ENCODE results near the gene CNNM3. TPM values are rescaled to one million over a fixed set of nuclear protein-coding genes. Genes with fewer than 3 reads are reported as not detected.

The CNNM3 gene
- total and polyA plus RNA-seq, 5 donors = 7.2 to 14.5 (median 11.0) TPM

- ATAC-seq (peak in 1 of 2 donors; percentile 1), DNase-seq (peak in 2 of 3 donors; percentile 65 to 77)
- Histone ChIP-seq H3K27me3 (ENCODE audit: control insufficient read depth, insufficient read depth) (no peaks in the 10 kb centered on the region), H3K4me1 (ENCODE audit: control insufficient read depth, insufficient read depth, low read length) (peaks cover 4% of the 10 kb centered on the region), H3K9me3 (ENCODE audit: control insufficient read depth, low read length) (no peaks in the 10 kb centered on the region), H3K27ac (ENCODE audit: low read length) (no peak overlapping the region), H3K4me3 (ENCODE audit: low read length) (no peak overlapping the region)
- intact Hi-C loops (cut with DNase I) = loop anchor here in 1 of 4 donors (10.0 kb wide), 1 partner anchor 1182 kb away; no protein-coding TSS in a partner anchor
- WGBS = 51% methylated on average over 8 of the region's 8 CpGs
These were observed 50.5 kb downstream of the CNNM3 start for GRCh38 chr2:96866586-96866985.

- intact Hi-C loops (cut with DNase I) = loop anchor here in 1 of 4 donors (10.0 kb wide), 1 partner anchor 1182 kb away; no protein-coding TSS in a partner anchor
- H3K4me3 ChIP-seq (ENCODE audit: low read length) = no peak overlapping the region
- H3K27me3 ChIP-seq (ENCODE audit: control insufficient read depth, insufficient read depth) = no peaks in the 10 kb centered on the region
- WGBS = 43% methylated on average over 22 of the region's 22 CpGs
- no peak overlapping the region for H3K27ac ChIP-seq (ENCODE audit: low read length)
- no peaks in the 10 kb centered on the region for H3K9me3 ChIP-seq (ENCODE audit: control insufficient read depth, low read length)
- peak in 1 of 3 donors; percentile 55 for DNase-seq
- no peak for ATAC-seq
- H3K4me1 ChIP-seq (ENCODE audit: control insufficient read depth, insufficient read depth, low read length) = peaks cover 4% of the 10 kb centered on the region
These were observed 51.1 kb downstream of the CNNM3 start for GRCh38 chr2:96866986-96867755.

GRCh38 chr2:96867756-96868554, 51.9 kb downstream of the CNNM3 start:
- WGBS = 8% methylated on average over 27 of the region's 27 CpGs
- Histone ChIP-seq H3K27me3 (ENCODE audit: control insufficient read depth, insufficient read depth) (no peaks in the 10 kb centered on the region), H3K27ac (ENCODE audit: low read length) (peak overlapping the region; percentile 4), H3K9me3 (ENCODE audit: control insufficient read depth, low read length) (no peaks in the 10 kb centered on the region), H3K4me3 (ENCODE audit: low read length) (peak overlapping the region; percentile 85), H3K4me1 (ENCODE audit: control insufficient read depth, insufficient read depth, low read length) (peaks cover 4% of the 10 kb centered on the region)
- intact Hi-C loops (cut with DNase I) = loop anchor here in 1 of 4 donors (2.0 to 10.0 kb wide), 2 partner anchors 39 to 1183 kb away; no protein-coding TSS in a partner anchor
- DNase-seq = peak in 2 of 3 donors; percentile 64 to 68
- no peak for ATAC-seq

GRCh38 chr2:96868555-96869280, 52.6 kb downstream of the CNNM3 start:
- DNase-seq (peak; percentile 95 to 97 (median 97)), ATAC-seq (peak; percentile 82 to 84)
- intact Hi-C loops (cut with DNase I) = loop anchor here in 1 of 4 donors (2.0 to 10.0 kb wide), 2 partner anchors 38 to 1184 kb away; no protein-coding TSS in a partner anchor
- H3K4me3 ChIP-seq (ENCODE audit: low read length) = peak overlapping the region; percentile 85
- WGBS = under 1% methylated on average over 76 of the region's 76 CpGs
- peak overlapping the region; percentile 89 for H3K27ac ChIP-seq (ENCODE audit: low read length)
- H3K27me3 ChIP-seq (ENCODE audit: control insufficient read depth, insufficient read depth) = no peaks in the 10 kb centered on the region
- peaks cover 7% of the 10 kb centered on the region for H3K4me1 ChIP-seq (ENCODE audit: control insufficient read depth, insufficient read depth, low read length)
- H3K9me3 ChIP-seq (ENCODE audit: control insufficient read depth, low read length) = no peaks in the 10 kb centered on the region

GRCh38 chr2:96869281-96869821, 53.3 kb downstream of the CNNM3 start:
- DNase-seq = peak; percentile 90 to 96 (median 95)
- H3K27me3 ChIP-seq (ENCODE audit: control insufficient read depth, insufficient read depth) = no peaks in the 10 kb centered on the region
- intact Hi-C loops (cut with DNase I) = loop anchor here in 1 of 4 donors (2.0 to 10.0 kb wide), 2 partner anchors 37 to 1185 kb away; no protein-coding TSS in a partner anchor
- no peaks in the 10 kb centered on the region for H3K9me3 ChIP-seq (ENCODE audit: control insufficient read depth, low read length)
- H3K4me1 ChIP-seq (ENCODE audit: control insufficient read depth, insufficient read depth, low read length) = peaks cover 7% of the 10 kb centered on the region
- peak overlapping the region; percentile 89 for H3K27ac ChIP-seq (ENCODE audit: low read length)
- peak overlapping the region; percentile 85 for H3K4me3 ChIP-seq (ENCODE audit: low read length)
- WGBS = under 1% methylated on average over 64 of the region's 64 CpGs
- peak; percentile 65 to 67 for ATAC-seq

DNA sequence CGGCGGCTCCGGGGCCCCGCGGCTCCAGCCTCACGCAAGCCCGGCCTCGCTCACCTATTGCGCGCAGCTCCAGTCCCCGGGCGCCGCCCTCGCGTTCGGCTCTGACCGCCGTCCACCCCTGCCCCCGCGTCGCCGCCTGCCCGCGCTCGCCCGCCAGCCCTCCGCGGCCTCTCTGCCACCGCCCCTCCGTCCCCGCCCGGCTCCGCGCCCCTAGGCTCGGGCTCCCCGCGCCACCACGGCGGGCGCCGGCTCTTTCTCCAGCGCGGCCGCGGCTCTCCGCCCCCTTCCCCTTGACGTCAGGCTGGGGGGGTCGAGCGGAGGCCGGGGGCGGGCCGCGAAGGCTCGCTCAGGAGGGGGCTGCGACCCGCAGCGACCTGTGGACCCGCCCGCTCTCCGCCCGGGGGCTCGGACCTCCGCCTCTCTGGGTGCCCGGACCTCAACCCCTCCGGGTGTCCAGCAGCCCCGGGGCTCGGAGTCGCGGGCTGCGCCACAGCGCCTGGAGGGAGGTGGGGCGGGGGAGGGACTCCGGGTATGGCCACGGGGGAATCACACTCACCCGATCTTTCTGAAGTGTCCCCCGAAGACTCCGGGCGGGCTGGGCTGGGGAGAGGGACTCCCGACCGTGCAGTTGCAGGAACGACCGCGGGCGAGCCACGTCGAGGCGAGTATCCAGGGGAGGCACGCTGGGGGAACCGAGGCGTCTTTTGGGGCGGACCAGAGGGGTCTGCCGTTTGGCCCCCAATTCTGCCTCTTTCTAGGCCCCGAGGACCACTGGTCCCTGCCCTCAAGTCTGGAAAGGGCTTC, 54.0 kb downstream of the CNNM3 start, which contains the start of gene SEMA4C:
Gene SEMA4C (minus strand): TSS at position 259 of the 804 bp plus-strand sequence. CDS start 2,194 bp downstream, outside the sequence.
- H3K4me3 ChIP-seq (ENCODE audit: low read length) = peak within 1 kb of the TSS; percentile 85
- peak within 1 kb of the TSS; percentile 89 for H3K27ac ChIP-seq (ENCODE audit: low read length)
- peaks cover 7% of the 10 kb centered on the region for H3K4me1 ChIP-seq (ENCODE audit: control insufficient read depth, insufficient read depth, low read length)
- no peaks in the 10 kb centered on the region for H3K9me3 ChIP-seq (ENCODE audit: control insufficient read depth, low read length)
- under 1% methylated on average over 93 of the region's 93 CpGs for WGBS
- ATAC-seq = peak; percentile 42 to 59
- intact Hi-C loops (cut with DNase I) = loop anchor here in 2 of 4 donors (2.0 to 10.0 kb wide), 3 partner anchors 37 to 1185 kb away; no protein-coding TSS in a partner anchor
- no peaks in the 10 kb centered on the region for H3K27me3 ChIP-seq (ENCODE audit: control insufficient read depth, insufficient read depth)
- peak; percentile 76 to 92 (median 91) for DNase-seq

DNA sequence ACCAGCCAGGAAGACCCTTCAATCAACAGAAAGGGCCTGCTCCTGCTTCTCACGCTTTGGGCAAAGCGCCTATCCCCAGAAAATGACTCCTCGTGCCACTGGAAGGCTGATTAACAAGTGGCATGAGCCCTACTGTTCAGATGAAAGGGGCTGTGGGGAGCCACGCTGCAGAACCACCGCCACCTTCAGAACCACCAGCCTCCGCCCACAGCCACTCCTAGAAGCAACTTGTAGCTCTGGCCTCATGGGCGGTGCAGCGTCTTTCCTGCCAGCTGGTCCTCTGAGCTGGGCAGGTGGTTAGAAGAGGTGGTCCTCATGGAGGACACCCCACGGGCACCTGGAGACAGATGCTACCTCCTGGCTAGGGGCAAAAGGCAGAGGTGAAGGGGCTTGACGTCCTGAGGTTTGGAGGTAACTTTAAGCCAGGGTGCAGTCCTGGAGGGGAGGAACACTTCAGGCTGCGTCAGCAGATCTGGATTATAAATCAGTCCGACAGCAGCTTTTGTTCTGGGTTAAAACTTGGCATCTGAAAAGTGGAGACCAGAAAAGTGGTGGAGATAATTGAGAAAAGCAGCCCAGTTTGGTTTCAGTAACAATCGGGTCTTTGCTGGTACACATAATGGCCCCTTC, 54.7 kb downstream of the CNNM3 start:
- Histone ChIP-seq H3K4me3 (ENCODE audit: low read length) (peak overlapping the region; percentile 85), H3K4me1 (ENCODE audit: control insufficient read depth, insufficient read depth, low read length) (peaks cover 7% of the 10 kb centered on the region), H3K27me3 (ENCODE audit: control insufficient read depth, insufficient read depth) (no peaks in the 10 kb centered on the region), H3K9me3 (ENCODE audit: control insufficient read depth, low read length) (no peaks in the 10 kb centered on the region), H3K27ac (ENCODE audit: low read length) (peak overlapping the region; percentile 58)
- WGBS = 19% methylated on average over 13 of the region's 13 CpGs
- intact Hi-C loops (cut with DNase I) = loop anchor here in 1 of 4 donors (5.0 kb wide), 1 partner anchor 82 kb away; no protein-coding TSS in a partner anchor
- ATAC-seq = peak in 1 of 2 donors; percentile 2
- DNase-seq = peak; percentile 59 to 82 (median 78)

GRCh38 chr2:96872591-96873349, 56.7 kb downstream of the CNNM3 start:
- Histone ChIP-seq H3K9me3 (ENCODE audit: control insufficient read depth, low read length) (no peaks in the 10 kb centered on the region), H3K4me3 (ENCODE audit: low read length) (no peak overlapping the region), H3K27ac (ENCODE audit: low read length) (peak overlapping the region; percentile 13), H3K27me3 (ENCODE audit: control insufficient read depth, insufficient read depth) (no peaks in the 10 kb centered on the region), H3K4me1 (ENCODE audit: control insufficient read depth, insufficient read depth, low read length) (peaks cover 3% of the 10 kb centered on the region)
- intact Hi-C loops (cut with DNase I) = loop anchor here in 1 of 4 donors (5.0 kb wide), 1 partner anchor 80 kb away; no protein-coding TSS in a partner anchor
- WGBS = 63% methylated on average over 14 of the region's 14 CpGs
- ATAC-seq (no peak), DNase-seq (peak in 1 of 3 donors; percentile 49)
